Sigmoid colon (tissue), 7 donors: ENCODE measurements around the gene NRP2. TPM values are rescaled to one million over a fixed set of nuclear protein-coding genes. Genes with fewer than 3 reads are reported as not detected.

Source experiments
- DNase-seq: peaks from one replicate; pipeline ENCODE4 v3.0.0-alpha.2; 2019
- H3K27ac ChIP-seq, 4 donors: fragments of 200-600 bp; sonication (generic); one replicate each; pipeline ENCODE4 v1.5.1; 2016 to 2019; ENCODE audit warnings: mild to moderate bottlenecking in 1 of 4
- H3K27me3 ChIP-seq, 3 donors: fragments of 200-600 bp; sonication (generic); one replicate each; pipeline ENCODE4 v1.5.1; 2019; ENCODE audit warnings: mild to moderate bottlenecking in 1 of 3
- H3K36me3 ChIP-seq, 4 donors: fragments of 200-600 bp; sonication (generic); one replicate each; pipeline ENCODE4 v1.5.1; 2016 to 2019
- H3K4me1 ChIP-seq, 4 donors: fragments of 200-600 bp; sonication (generic); one replicate each; pipeline ENCODE4 v1.5.1; 2017 to 2019
- H3K4me3 ChIP-seq, 4 donors: fragments of 200-600 bp; sonication (generic); one replicate each; pipeline ENCODE4 v1.5.1; 2017 to 2019; ENCODE audit warnings: mild to moderate bottlenecking in 2 of 4, moderate library complexity in 1 of 4
- H3K9me3 ChIP-seq, 4 donors: fragments of 200-600 bp in 3 of 4; sonication (generic) in 3 of 4; one replicate each; pipeline versions ENCODE4 v1.5.1 to v1.6.1; 2013 to 2019
- CTCF ChIP-seq, 4 experiments: fragments of 450-650 bp in 3 of 4; fragments of 200-600 bp in 1 of 4; IDR thresholded peaks; one replicate each; pipeline ENCODE4 v1.5.1; 2016 to 2019; ENCODE audit warnings: antibody characterized with exemption in 4 of 4, mild to moderate bottlenecking in 3 of 4, moderate library complexity in 2 of 4
- EP300 ChIP-seq, 4 donors: sonication (generic); formaldehyde crosslinking; IDR thresholded peaks; one replicate each; pipeline ENCODE4 v1.6.1; 2017; ENCODE audit warnings: antibody characterized with exemption in 4 of 4
- POLR2A ChIP-seq, 2 donors: fragments of 450-650 bp; IDR thresholded peaks; one replicate each; pipeline ENCODE4 v1.6.1; 2016; ENCODE audit warnings: antibody characterized with exemption in 2 of 2, mild to moderate bottlenecking in 2 of 2, moderate library complexity in 2 of 2
- POLR2AphosphoS5 ChIP-seq, 4 donors: sonication (generic); formaldehyde crosslinking; IDR thresholded peaks; one replicate each; pipeline ENCODE4 v1.6.1; 2017; ENCODE audit warnings: antibody characterized with exemption in 4 of 4
- WGBS, 2 donors: extraction: QIAGEN DNeasy Blood & Tissue Kit; methylation state at CpG; one replicate each; pipeline ENCODE4 v1.1.7; 2013; 5-methylcytosine and 5-hydroxymethylcytosine counted together
- intact Hi-C: fragments of 100-400 bp; cut with DNase I; formaldehyde crosslinking; loops from one replicate; pipeline ENCODE4 v1.15.1; 2023
- polyA plus RNA-seq, 3 donors: library from polyadenylated mRNA; stranded (reverse); fragments of 200-250 nt; gene quantifications; one replicate each; pipeline ENCODE4 v1.2.3, GENCODE V29; 2013
- total RNA-seq, 4 donors: library from RNA; depleted of rRNA; stranded (reverse); fragments of >200 nt; gene quantifications; one replicate each; pipeline ENCODE4 v1.1.0, GENCODE V29; 2016
- donor health status: healthy with polysubstance abuse.
- donor health status: Bipolar disorder and iron deficiency.
- donor health status: healthy.

NRP2 gene
- total and polyA plus RNA-seq, 7 donors, result 2.5 to 348 (median 207) TPM

- WGBS, 2 donors, result 46 to 66% methylated on average over 3 of the region's 3 CpGs
- intact Hi-C loops, result no loop called here
- peak overlapping the region; percentile 83 to 99 (median 90) for H3K27ac ChIP-seq
Measured at GRCh38 chr2:205800773-205801172, 118.5 kb downstream of the NRP2 start.

DNA sequence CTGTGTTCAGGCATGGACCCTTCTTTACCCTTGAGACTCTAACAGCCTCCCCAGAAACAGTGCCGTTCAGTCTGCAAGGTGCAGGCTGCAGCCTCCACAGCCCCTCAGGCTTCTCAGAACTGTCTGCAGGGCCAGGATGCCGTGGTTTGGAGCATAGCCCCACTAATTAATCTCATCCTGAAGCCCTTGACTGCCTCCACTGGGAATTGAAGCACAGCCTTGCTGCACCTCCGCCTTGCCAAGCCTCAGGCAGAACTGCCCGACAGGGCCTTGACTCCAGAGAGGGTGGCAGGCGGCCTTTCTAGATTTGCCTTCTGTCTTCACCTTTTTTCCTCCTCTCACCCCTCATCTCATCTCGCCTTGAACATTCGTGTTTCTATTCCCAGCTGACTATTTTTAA, 119.8 kb downstream of the NRP2 start:
- peaks cover 0 to 58% (median 54%) of the 10 kb centered on the region in 4 donors for H3K4me1 ChIP-seq
- TF ChIP-seq CTCF (IDR thresholded peaks at IDR 0.05) (no peak), POLR2A (IDR thresholded peaks at IDR 0.05) (no peak), EP300 (IDR thresholded peaks at IDR 0.05) (no peak), POLR2AphosphoS5 (IDR thresholded peaks at IDR 0.05) (no peak)
- H3K9me3 ChIP-seq, result no peaks in the 10 kb centered on the region
- peak overlapping the region; percentile 83 to 99 (median 90) for H3K27ac ChIP-seq
- H3K36me3 ChIP-seq, result peaks cover 0 to 7% (median 0%) of the 10 kb centered on the region in 4 donors
- 71 to 86% methylated on average over 7 of the region's 7 CpGs for WGBS, 2 donors
- intact Hi-C loops, result no loop called here
- peak; percentile 73 for DNase-seq
- H3K27me3 ChIP-seq, result no peaks in the 10 kb centered on the region
- H3K4me3 ChIP-seq, result no peak overlapping the region

More at GRCh38 chr2:205800773-205801172, 118.5 kb downstream of the NRP2 start:
- Histone ChIP-seq H3K4me1 (peaks cover 0 to 62% (median 60%) of the 10 kb centered on the region in 4 donors), H3K27me3 (no peaks in the 10 kb centered on the region), H3K9me3 (no peaks in the 10 kb centered on the region), H3K4me3 (no peak overlapping the region), H3K36me3 (peaks cover 2 to 20% (median 6%) of the 10 kb centered on the region in 4 donors)
- peak; percentile 94 for DNase-seq
- peak; percentile 14 to 64 (median 38) for TF ChIP-seq EP300 (IDR thresholded peaks at IDR 0.05)
- peak; percentile 41 to 61 (median 56) for TF ChIP-seq POLR2AphosphoS5 (IDR thresholded peaks at IDR 0.05)
- no peak for TF ChIP-seq POLR2A (IDR thresholded peaks at IDR 0.05)
- TF ChIP-seq CTCF (IDR thresholded peaks at IDR 0.05), result no peak

- no peak for TF ChIP-seq EP300 (IDR thresholded peaks at IDR 0.05)
- TF ChIP-seq POLR2A (IDR thresholded peaks at IDR 0.05), result no peak
- TF ChIP-seq POLR2AphosphoS5 (IDR thresholded peaks at IDR 0.05), result no peak
- TF ChIP-seq CTCF (IDR thresholded peaks at IDR 0.05), result no peak
Measured at GRCh38 chr2:205802941-205803340, 120.6 kb downstream of the NRP2 start.

GRCh38 chr2:205803500-205803899, 121.2 kb downstream of the NRP2 start:
- Histone ChIP-seq H3K27me3 (no peaks in the 10 kb centered on the region), H3K27ac (peak overlapping the region in 3 of 4 donors; percentile 83 to 99 (median 94)), H3K4me3 (no peak overlapping the region), H3K9me3 (no peaks in the 10 kb centered on the region), H3K36me3 (no peaks in the 10 kb centered on the region), H3K4me1 (peaks cover 0 to 55% (median 47%) of the 10 kb centered on the region in 4 donors)
- DNase-seq, result no peak
- 61 to 63% methylated on average over 1 of the region's 1 CpG for WGBS, 2 donors
- intact Hi-C loops, result no loop called here
- no peak for TF ChIP-seq POLR2AphosphoS5 (IDR thresholded peaks at IDR 0.05)
- TF ChIP-seq POLR2A (IDR thresholded peaks at IDR 0.05), result no peak
- no peak for TF ChIP-seq EP300 (IDR thresholded peaks at IDR 0.05)
- no peak for TF ChIP-seq CTCF (IDR thresholded peaks at IDR 0.05)

More at GRCh38 chr2:205802941-205803340, 120.6 kb downstream of the NRP2 start:
- Histone ChIP-seq H3K9me3 (no peaks in the 10 kb centered on the region), H3K36me3 (no peaks in the 10 kb centered on the region), H3K27me3 (no peaks in the 10 kb centered on the region), H3K4me3 (no peak overlapping the region), H3K4me1 (peaks cover 0 to 55% (median 47%) of the 10 kb centered on the region in 4 donors), H3K27ac (peak overlapping the region; percentile 83 to 99 (median 90))
- 64 to 87% methylated on average over 6 of the region's 6 CpGs for WGBS, 2 donors
- intact Hi-C loops, result no loop called here
- no peak for DNase-seq

DNA sequence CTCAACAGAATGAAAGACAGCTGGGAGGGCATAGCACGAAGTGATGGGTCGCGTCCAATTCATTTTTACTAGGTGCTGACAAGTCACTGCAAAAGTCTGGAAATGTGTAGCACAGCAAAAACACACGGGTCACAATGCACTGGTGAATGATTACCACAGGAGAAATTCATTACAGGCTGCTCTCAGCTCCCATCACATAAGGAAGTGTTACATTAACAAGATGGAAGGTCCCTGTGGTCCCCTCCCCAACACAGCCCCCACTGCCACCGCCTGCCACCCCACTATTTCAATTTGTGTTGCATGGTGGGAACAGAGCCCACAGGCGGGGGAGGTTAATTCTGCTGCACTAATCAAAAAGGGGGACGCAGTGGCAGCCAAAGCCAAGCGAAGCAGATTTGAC, 122.8 kb downstream of the NRP2 start:
- Histone ChIP-seq H3K36me3 (no peaks in the 10 kb centered on the region), H3K27me3 (no peaks in the 10 kb centered on the region), H3K4me1 (peaks cover 0 to 59% (median 43%) of the 10 kb centered on the region in 4 donors), H3K4me3 (no peak overlapping the region), H3K9me3 (no peaks in the 10 kb centered on the region), H3K27ac (no peak overlapping the region)
- intact Hi-C loops, result no loop called here
- no peak for DNase-seq
- 91 to 92% methylated on average over 8 of the region's 8 CpGs for WGBS, 2 donors
- TF ChIP-seq POLR2A (IDR thresholded peaks at IDR 0.05), result no peak
- TF ChIP-seq CTCF (IDR thresholded peaks at IDR 0.05), result no peak
